Measurements from ENCODE around the gene PITX2.

- TF ChIP-seq CREB1 (IDR thresholded peaks at IDR 0.05; ENCODE audit: low read depth) (no peak), CTCF (IDR thresholded peaks at IDR 0.05 in 2 of 3, conservative IDR thresholded peaks at IDR 0.05 in 1 of 3; ENCODE audit: control insufficient read depth in 2 of 3, extremely low read depth in 1 of 3, insufficient read depth in 1 of 3, low read depth in 3 of 3, low read length in 3 of 3) (no peak), RELA (IDR thresholded peaks at IDR 0.05; ENCODE audit: borderline replicate concordance, partially characterized antibody) (no peak), ATF2 (IDR thresholded peaks at IDR 0.05; ENCODE audit: low read length) (no peak), PBX3 (IDR thresholded peaks at IDR 0.05; ENCODE audit: insufficient replicate concordance, low read depth, low read length) (no peak), POLR2A (IDR thresholded peaks at IDR 0.05; ENCODE audit: low read depth, low read length) (no peak), WRNIP1 (IDR thresholded peaks at IDR 0.05; ENCODE audit: borderline replicate concordance, low read depth, low read length) (no peak), CEBPB (IDR thresholded peaks at IDR 0.05; ENCODE audit: borderline replicate concordance in 1 of 2, low read depth in 2 of 2, low read length in 2 of 2) (no peak), POLR2AphosphoS5 (IDR thresholded peaks at IDR 0.05; ENCODE audit: low read length) (no peak), NFYB (IDR thresholded peaks at IDR 0.05; ENCODE audit: insufficient read depth, low read depth, low read length) (no peak), E2F4 (IDR thresholded peaks at IDR 0.05; ENCODE audit: low read depth, low read length) (no peak), GATAD2B (conservative IDR thresholded peaks at IDR 0.05; ENCODE audit: low read depth) (no peak), MEF2A (IDR thresholded peaks at IDR 0.05; ENCODE audit: insufficient read depth, low read depth, low read length) (no peak)
These were observed 30.7 kb upstream of the PITX2 start for GRCh38 chr4:110653321-110654253.
